Parathyroid adenoma (tissue), 2 donors: ENCODE measurements around the gene MCC.

Experiments used
- H2AFZ ChIP-seq: fragments of 300-600 bp; sonication (generic); one replicate; pipeline ENCODE4 v1.7.0; 2017; ENCODE audit warnings: antibody characterized with exemption, mild to moderate bottlenecking
- H3K27ac ChIP-seq: fragments of 300-600 bp; sonication (generic); one replicate; pipeline ENCODE4 v1.7.0; 2017
- H3K27me3 ChIP-seq: fragments of 300-600 bp; sonication (generic); one replicate; pipeline ENCODE4 v1.7.0; 2017; ENCODE audit warnings: low read length; ENCODE audit not compliant: control insufficient read depth, insufficient read depth
- H3K36me3 ChIP-seq: fragments of 300-600 bp; sonication (generic); one replicate; pipeline ENCODE4 v1.7.0; 2017; ENCODE audit warnings: low read length; ENCODE audit not compliant: control insufficient read depth, insufficient read depth
- H3K4me1 ChIP-seq: fragments of 300-600 bp; sonication (generic); one replicate; pipeline ENCODE4 v1.7.0; 2017; ENCODE audit warnings: control low read depth
- H3K4me2 ChIP-seq: fragments of 300-600 bp; sonication (generic); one replicate; pipeline ENCODE4 v1.7.0; 2017; ENCODE audit warnings: low read length
- H3K4me3 ChIP-seq: fragments of 300-600 bp; sonication (generic); one replicate; pipeline ENCODE4 v1.7.0; 2017; ENCODE audit warnings: low read depth, low read length
- H3K79me2 ChIP-seq: fragments of 300-600 bp; sonication (generic); one replicate; pipeline ENCODE4 v1.7.0; 2017; ENCODE audit warnings: control low read depth
- H3K9ac ChIP-seq: fragments of 300-600 bp; sonication (generic); one replicate; pipeline ENCODE4 v1.7.0; 2017; ENCODE audit warnings: mild to moderate bottlenecking
- H3K9me3 ChIP-seq: fragments of 300-600 bp; sonication (generic); one replicate; pipeline ENCODE4 v1.7.0; 2017; ENCODE audit warnings: low read length; ENCODE audit not compliant: control insufficient read depth
- CTCF ChIP-seq: fragments of 300-600 bp; sonication (generic); IDR thresholded peaks from one replicate; pipeline ENCODE4 v1.7.0; 2017; ENCODE audit warnings: antibody characterized with exemption, mild to moderate bottlenecking
- donor health status: primary hyperparathyroidism.

Gene MCC

DNA sequence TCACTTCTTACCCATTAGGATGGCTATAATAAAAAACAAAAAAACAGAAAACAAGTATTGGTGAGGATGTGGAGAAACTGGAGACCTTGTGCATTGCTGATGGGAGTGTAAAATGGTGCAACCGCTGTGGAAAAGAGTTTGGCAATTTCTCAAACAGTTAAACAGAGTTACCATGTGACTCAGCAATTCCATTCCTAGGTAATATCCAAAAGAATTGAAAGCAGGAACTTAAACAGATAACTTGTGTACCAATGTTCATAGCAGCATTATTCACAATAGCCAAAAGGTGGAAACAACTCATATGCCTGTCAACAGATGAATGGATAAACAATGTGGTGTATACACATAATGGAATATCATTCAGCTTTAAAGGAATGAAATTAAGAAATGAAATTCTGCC, 482.8 kb downstream of the MCC start:
- H3K9me3 ChIP-seq, result no peaks in the 10 kb centered on the region
- peaks cover 4% of the 10 kb centered on the region for H3K4me1 ChIP-seq

GRCh38 chr5:113003763-113004162, 484.5 kb downstream of the MCC start:
- no peaks in the 10 kb centered on the region for H3K9me3 ChIP-seq
- H3K4me1 ChIP-seq, result peaks cover 4% of the 10 kb centered on the region
- H3K36me3 ChIP-seq, result no peaks in the 10 kb centered on the region
- H3K27ac ChIP-seq, result no peak overlapping the region
- no peak overlapping the region for H3K9ac ChIP-seq
- no peak overlapping the region for H3K4me2 ChIP-seq
- peaks cover 8% of the 10 kb centered on the region for H3K79me2 ChIP-seq
- H3K27me3 ChIP-seq, result no peaks in the 10 kb centered on the region
- H2AFZ ChIP-seq, result no peak overlapping the region
- no peak overlapping the region for H3K4me3 ChIP-seq
- TF ChIP-seq CTCF, result no peak

More for the DNA sequence above, 482.8 kb downstream of the MCC start:
- H3K4me3 ChIP-seq, result no peak overlapping the region
- no peak for TF ChIP-seq CTCF
- H3K27me3 ChIP-seq, result no peaks in the 10 kb centered on the region
- H3K79me2 ChIP-seq, result peaks cover 4% of the 10 kb centered on the region
- no peak overlapping the region for H3K27ac ChIP-seq
- H3K4me2 ChIP-seq, result no peak overlapping the region
- no peak overlapping the region for H2AFZ ChIP-seq
- no peak overlapping the region for H3K9ac ChIP-seq
- no peaks in the 10 kb centered on the region for H3K36me3 ChIP-seq

DNA sequence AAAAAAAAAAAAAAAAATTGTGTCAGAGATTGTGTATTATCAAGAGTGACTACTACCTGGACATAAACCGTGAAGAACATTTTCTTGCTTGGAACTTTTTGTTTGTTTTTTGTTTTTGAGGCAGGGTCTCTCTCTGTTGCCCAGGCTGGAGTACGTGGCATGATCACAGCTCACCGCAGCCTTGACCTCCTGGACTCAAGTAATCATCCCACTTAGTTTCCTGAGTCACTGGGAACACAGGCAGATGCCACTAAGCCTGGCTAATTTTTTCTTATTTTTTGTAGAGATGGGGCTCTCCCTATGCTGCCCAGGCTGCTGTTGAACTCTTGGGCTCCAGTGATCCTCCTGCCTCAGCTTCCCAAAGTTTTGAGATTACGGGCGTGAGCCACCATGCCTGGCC, 485.8 kb downstream of the MCC start:
- Histone ChIP-seq H3K27me3 (no peaks in the 10 kb centered on the region), H3K79me2 (peaks cover 14% of the 10 kb centered on the region), H3K4me2 (no peak overlapping the region), H3K9ac (no peak overlapping the region), H3K36me3 (no peaks in the 10 kb centered on the region), H2AFZ (no peak overlapping the region), H3K4me1 (peaks cover 4% of the 10 kb centered on the region), H3K4me3 (no peak overlapping the region), H3K9me3 (no peaks in the 10 kb centered on the region), H3K27ac (no peak overlapping the region)
- TF ChIP-seq CTCF, result no peak

DNA sequence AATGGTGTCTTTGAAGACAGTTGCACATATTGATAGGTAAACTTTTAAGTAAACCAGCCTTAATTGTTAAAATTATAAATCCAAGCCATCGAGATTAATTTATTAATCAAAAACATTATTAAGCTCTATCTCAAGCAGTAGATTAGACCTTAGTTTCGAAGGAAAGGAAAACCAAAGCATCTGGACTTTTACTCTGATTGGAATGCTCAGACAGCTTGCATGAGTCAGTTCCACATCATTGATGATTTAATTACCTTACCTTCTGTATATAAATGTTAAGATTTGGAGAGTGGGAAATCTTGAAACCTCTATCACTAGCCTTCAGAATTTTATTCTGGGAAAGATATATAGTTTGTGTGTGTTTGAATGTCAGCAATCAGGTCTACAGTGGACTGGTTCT, 487.8 kb downstream of the MCC start:
- no peaks in the 10 kb centered on the region for H3K9me3 ChIP-seq
- no peak overlapping the region for H2AFZ ChIP-seq
- H3K9ac ChIP-seq, result no peak overlapping the region
- H3K79me2 ChIP-seq, result peaks cover 15% of the 10 kb centered on the region
- no peak overlapping the region for H3K4me3 ChIP-seq
- peaks cover 4% of the 10 kb centered on the region for H3K4me1 ChIP-seq
- H3K27me3 ChIP-seq, result no peaks in the 10 kb centered on the region
- H3K36me3 ChIP-seq, result no peaks in the 10 kb centered on the region
- H3K27ac ChIP-seq, result no peak overlapping the region
- H3K4me2 ChIP-seq, result no peak overlapping the region
- no peak for TF ChIP-seq CTCF

GRCh38 chr5:112998296-112998695, 490.0 kb downstream of the MCC start:
- H3K9me3 ChIP-seq, result no peaks in the 10 kb centered on the region
- no peaks in the 10 kb centered on the region for H3K36me3 ChIP-seq
- peaks cover 4% of the 10 kb centered on the region for H3K4me1 ChIP-seq
- no peak overlapping the region for H3K4me2 ChIP-seq
- no peak for TF ChIP-seq CTCF
- no peak overlapping the region for H3K9ac ChIP-seq
- H3K27me3 ChIP-seq, result no peaks in the 10 kb centered on the region
- H3K79me2 ChIP-seq, result peaks cover 12% of the 10 kb centered on the region
- H3K27ac ChIP-seq, result no peak overlapping the region
- no peak overlapping the region for H2AFZ ChIP-seq
- no peak overlapping the region for H3K4me3 ChIP-seq
